Measurements from ENCODE around the gene DNMT3A. TPM values are rescaled to one million over a fixed set of nuclear protein-coding genes. Genes with fewer than 3 reads are reported as not detected.

Gene DNMT3A
- total RNA-seq, 1 experiment from 2014 or later = 215 TPM

DNA sequence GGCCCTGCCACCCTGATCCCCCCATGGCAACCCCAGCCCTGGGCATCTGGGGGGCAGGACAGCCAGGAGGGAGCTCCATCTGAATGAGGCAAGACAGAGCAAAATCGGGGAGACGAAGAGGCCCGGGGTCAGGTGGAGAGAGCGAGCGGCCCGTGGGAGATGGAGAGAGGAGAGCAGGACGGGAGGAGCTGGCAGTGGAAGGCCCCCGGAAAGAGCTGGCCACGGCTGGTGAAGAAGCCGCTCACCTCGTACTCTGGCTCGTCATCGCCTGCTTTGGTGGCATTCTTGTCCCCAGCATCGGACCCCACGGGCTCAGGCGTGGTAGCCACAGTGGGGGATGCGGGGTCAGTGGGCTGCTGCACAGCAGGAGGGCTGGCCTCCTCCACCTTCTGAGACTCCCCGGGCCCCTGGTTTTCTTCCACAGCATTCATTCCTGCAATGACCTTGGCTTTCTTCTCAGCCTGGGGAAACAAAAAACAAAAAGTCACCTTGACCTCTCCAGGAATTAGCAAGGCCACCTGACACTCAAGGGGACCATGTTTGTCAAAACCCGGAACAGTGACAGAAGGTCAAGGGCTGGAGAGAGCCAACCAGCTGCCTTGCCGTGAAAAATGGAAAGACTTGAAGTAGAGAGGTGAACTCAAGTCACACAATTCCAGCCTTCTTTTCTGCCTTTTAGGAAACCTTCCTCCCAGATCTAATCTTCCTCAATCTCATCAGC, 93.8 kb downstream of the DNMT3A start:
- Histone ChIP-seq H3T11ph (ENCODE audit: low read length) (no peak overlapping the region), H3K9ac (ENCODE audit: extremely low read depth, insufficient read length, low read length) (no peak overlapping the region), H3K14ac (ENCODE audit: insufficient read depth, low read length) (no peak overlapping the region), H4K8ac (replicated peaks; ENCODE audit: insufficient read length, low read depth, low read length) (no peak overlapping the region), H3K79me2 (ENCODE audit: insufficient read depth, low read length) (peaks cover 19% of the 10 kb centered on the region; the same call in 1 of the 2 replicates), H3K27ac (ENCODE audit: insufficient read length, low read depth, low read length) (no peak overlapping the region), H2BK15ac (ENCODE audit: low read depth, low read length) (no peak overlapping the region), H3K4me1 (ENCODE audit: insufficient read depth, low read length) (peaks cover 6% of the 10 kb centered on the region; the same call in 1 of the 2 replicates), H4K20me1 (ENCODE audit: control insufficient read depth, insufficient read depth, insufficient read length) (no peaks in the 10 kb centered on the region), H3K4ac (ENCODE audit: low read depth, low read length) (no peak overlapping the region), H2BK12ac (ENCODE audit: insufficient read length, low read depth, low read length) (no peak overlapping the region), H3K4me2 (ENCODE audit: insufficient read depth, insufficient read length, low read length) (no peak overlapping the region), H3K18ac (ENCODE audit: insufficient read length, low read depth, low read length) (no peak overlapping the region), H3K23ac (ENCODE audit: insufficient read length, low read depth, low read length) (no peak overlapping the region), H2AFZ (ENCODE audit: low read length) (no peak overlapping the region), H4K91ac (ENCODE audit: insufficient read length, low read depth, low read length) (no peak overlapping the region), H3K27me3 (ENCODE audit: insufficient read depth, low read length) (no peaks in the 10 kb centered on the region), H2BK120ac (ENCODE audit: low read depth, low read length, poor library complexity, severe bottlenecking) (no peak overlapping the region), H3K9me3 (ENCODE audit: control insufficient read depth, low read depth, low read length) (no peaks in the 10 kb centered on the region), H4K5ac (ENCODE audit: insufficient read length, low read depth, low read length) (no peak overlapping the region), H2AK5ac (ENCODE audit: insufficient read length, low read length) (no peak overlapping the region), H3K79me1 (ENCODE audit: insufficient read depth, low read depth, low read length, poor library complexity, severe bottlenecking) (peaks cover 6% of the 10 kb centered on the region), H2BK20ac (ENCODE audit: low read depth, low read length, poor library complexity, severe bottlenecking) (no peak overlapping the region), H3K56ac (ENCODE audit: insufficient read length, low read depth, low read length) (no peak overlapping the region), H2BK5ac (ENCODE audit: insufficient read length, low read length) (no peak overlapping the region), H3K23me2 (ENCODE audit: insufficient read length, low read depth, low read length, poor library complexity, severe bottlenecking) (peaks cover 18% of the 10 kb centered on the region)
- no peaks in the 10 kb centered on the region for H3K9me3 Mint-ChIP-seq
- H3K4me3 Mint-ChIP-seq = no peak overlapping the region
- peaks cover 59 to 72% (median 66%) of the 10 kb centered on the region in 3 experiments for H3K36me3 Mint-ChIP-seq (ENCODE audit: insufficient read depth in 1 of 3, low read depth in 3 of 3)
- peaks cover 23 to 29% of the 10 kb centered on the region in 2 experiments for H3K4me1 Mint-ChIP-seq
- DNase-seq = no peak
- no peak for TF ChIP-seq CTCF (conservative IDR thresholded peaks at IDR 0.05)
- no peaks in the 10 kb centered on the region; the same call in 1 of the 2 replicates for H3K27me3 Mint-ChIP-seq (ENCODE audit: low read depth)
- H3K27ac Mint-ChIP-seq = peak overlapping the region; percentile 52 to 77 (median 65); a peak in 6 of 7 replicates
- no CpG with 5 or more reads among the region's 20 CpGs for WGBS (ENCODE audit: extremely low coverage, insufficient read length, low lambda C conversion rate)

All from H9 (cell line).